G401.6 (cell line): ENCODE results near the gene RPA4.
"Not testable (repeated sequence)": the region's sequence is repeated elsewhere in the genome, so short reads cannot be mapped to it uniquely, and the experiment has no call there.

ENCODE experiments used
- FAIRE-seq: peaks from 2 replicates; lab custom pipeline; 2012; peaks lifted over from hg19 to GRCh38; lab: Jason Lieb, UNC

RPA4 gene, protein sequence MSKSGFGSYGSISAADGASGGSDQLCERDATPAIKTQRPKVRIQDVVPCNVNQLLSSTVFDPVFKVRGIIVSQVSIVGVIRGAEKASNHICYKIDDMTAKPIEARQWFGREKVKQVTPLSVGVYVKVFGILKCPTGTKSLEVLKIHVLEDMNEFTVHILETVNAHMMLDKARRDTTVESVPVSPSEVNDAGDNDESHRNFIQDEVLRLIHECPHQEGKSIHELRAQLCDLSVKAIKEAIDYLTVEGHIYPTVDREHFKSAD

DNA sequence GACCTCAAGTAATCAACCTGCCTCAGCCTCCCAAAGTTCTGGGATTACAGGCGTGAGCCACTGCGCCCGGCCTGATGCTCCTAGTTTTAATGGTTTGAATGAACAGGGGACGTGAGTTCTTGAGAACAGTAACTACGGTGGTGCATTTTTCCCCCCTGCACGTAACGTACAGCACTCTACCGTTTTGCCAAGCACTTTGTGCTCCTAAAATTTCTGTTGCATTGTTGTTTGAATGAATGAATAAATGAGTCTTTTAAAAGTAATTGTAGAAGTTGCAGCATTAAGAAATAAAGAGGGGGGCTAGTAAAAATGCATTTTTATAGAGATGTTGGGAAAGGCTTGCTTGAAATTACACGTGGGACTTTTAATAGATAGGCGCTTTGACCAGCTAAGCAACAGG is at the start of gene RPA4:
RPA4 (plus strand) TSS at position 301 of the 400 bp plus-strand sequence. CDS start 403 bp downstream, outside the sequence.
- no peak for FAIRE-seq

DNA sequence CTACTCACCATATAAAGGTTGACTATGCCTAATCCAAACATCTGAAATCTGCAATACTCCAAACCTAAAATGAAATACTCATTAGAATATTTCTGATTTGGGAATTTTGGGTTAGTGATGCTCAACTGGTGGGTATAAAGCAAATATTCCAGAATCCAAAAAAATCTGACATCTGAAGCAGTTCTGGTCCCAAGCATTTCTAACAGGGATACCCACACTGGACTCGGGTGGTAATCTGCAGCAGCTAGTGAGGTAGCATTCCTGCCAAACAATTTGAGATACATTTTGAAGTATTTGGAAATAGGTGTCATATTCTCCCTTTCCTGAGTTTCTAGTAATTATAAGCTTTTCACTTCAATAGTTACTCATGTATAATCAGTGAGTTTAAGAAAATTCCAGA is 49.6 kb upstream of the RPA4 start:
- no peak for FAIRE-seq

DNA sequence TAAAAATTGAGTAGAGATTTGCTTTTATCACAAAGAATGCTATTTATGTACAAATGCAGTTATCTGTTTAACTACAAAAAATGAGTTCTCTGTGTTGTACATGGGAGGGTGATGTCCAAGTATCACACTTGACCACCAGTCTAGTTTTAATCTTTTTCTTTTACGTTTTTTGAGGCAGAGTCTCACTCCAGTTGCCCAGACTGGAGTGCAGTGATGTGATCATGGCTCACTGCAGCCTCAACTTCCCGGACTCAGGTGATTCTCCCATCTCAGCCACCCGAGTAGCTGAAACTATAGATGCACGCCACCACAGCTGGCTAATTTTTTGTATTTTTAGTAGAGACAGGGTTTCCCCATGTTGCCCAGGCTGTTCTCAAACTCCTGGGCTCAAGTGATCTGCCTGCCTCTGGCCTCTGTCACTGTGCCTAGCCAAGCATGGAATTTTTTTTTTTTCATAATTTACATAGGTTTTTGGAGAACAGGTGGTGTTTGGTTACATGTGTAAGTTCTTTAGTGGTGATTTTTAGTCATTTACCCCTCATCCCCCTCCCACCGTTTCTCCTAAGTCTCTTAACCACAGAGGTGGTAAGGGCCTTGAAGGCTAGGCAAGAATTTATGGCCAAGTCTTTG is 47.9 kb upstream of the RPA4 start:
- no peak for FAIRE-seq

DNA sequence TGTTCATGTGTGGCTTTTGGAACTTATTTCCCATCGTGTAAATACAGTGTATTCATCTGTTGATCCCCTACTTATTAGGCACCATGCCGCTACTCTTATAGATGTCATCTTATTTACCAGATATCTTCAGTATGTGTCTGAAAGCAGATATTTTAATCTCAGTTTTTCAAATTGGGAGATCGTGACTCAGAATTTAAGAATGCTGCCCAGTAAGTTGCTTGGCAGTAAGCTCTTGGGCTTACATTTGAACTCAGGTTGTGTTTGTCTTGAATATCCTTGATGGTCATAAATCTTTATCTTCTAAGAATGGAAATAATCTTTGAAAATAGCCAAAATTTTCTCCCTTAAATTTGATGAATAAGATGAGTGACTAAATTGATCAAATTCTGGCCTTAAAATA is 45.9 kb upstream of the RPA4 start:
- no peak for FAIRE-seq

DNA sequence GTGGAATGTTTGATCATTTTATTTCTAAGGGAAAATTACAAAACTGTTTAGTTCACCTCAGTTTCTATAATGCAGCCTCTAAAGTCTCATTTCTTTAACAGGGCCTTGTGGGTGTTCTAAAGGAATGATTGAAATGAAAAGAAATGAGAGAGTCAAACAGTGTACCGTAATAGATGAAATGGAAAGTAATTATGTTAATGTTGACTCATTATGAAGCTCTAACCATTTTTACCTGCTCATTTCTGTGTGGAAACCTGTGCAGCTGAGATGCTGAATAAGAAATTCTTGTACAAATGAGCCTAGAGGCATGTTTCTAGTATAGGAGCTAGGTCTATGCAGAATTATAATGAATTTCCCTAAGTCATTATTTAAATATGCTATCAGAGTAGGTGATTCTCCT is 45.2 kb upstream of the RPA4 start:
- no peak for FAIRE-seq

DNA sequence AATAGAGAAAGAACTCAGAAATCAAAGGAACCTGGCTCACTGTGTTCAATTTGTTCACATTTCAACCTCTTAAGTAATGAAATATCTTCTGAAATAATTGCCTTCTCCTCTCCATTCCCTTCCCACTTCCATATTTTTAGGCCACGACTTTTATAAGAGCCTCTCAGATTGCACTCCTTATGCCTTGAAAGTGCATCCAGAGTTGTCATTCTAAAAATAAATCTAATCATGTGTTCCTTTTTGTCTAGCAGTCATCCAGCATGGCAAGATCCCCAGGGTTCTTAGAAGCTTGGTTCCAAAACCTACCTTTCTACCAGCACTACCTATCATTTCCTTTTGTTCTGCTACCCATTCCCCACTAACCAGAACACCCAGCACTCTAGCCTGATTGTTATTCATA is 42.4 kb upstream of the RPA4 start:
- no peak for FAIRE-seq

DNA sequence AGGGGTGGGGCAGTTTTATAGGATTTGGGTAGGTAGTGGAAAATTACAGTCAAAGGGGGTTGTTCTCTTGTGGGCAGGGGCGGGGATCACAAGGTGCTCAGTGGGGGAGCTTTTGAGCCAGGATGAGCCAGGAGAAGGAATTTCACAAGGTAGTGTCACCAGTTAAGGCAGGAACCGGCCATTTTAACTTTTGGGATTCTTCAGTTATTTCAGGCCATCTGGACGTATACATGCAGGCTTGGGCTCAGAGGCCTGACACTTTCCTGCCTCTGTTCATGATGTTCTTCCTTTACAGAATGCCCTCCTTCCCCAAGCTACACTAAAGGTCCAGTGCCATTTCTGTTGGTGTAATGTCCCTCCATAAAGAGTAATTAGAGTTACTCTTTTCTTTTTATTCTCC is 41.8 kb upstream of the RPA4 start:
- not testable (repeated sequence) for FAIRE-seq

DNA sequence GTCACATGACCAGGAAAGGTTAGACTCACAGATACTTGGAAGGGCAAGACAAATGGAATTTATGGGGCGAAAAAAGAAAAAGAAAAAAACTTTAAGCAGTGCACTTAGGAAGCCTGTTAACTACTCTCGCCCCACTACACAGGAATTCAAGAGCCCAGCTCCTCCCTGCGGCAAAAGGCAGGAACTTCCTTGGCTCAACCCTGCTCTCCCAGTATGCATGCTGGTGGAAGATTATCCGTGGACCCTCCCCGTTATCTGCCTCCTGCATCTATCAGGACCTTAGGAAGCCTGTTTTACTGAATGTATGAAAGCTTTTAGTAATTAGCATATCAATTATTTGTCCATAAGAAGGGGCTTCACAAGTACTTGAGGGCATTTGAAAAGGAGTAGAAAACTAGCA is 40.1 kb upstream of the RPA4 start:
- FAIRE-seq = no peak

DNA sequence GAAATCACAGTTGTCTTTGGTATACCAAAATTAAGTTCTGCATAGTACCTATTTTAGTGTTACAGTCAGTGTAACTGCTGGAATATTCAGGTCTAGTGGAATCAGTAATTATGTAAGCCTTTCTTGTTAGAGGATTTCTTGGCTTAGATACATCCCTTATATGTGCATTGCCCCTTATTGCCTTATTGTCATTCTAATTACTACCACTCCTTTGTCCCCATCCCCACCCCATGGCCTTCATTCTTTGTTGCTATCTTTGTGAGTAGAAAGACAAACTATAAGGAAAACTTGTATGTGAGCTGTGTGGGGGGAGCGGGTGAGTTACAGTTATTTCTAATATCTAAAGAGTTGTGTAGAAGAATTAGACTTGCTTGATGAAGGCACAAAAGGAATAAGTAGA is 36.9 kb upstream of the RPA4 start:
- FAIRE-seq = no peak

DNA sequence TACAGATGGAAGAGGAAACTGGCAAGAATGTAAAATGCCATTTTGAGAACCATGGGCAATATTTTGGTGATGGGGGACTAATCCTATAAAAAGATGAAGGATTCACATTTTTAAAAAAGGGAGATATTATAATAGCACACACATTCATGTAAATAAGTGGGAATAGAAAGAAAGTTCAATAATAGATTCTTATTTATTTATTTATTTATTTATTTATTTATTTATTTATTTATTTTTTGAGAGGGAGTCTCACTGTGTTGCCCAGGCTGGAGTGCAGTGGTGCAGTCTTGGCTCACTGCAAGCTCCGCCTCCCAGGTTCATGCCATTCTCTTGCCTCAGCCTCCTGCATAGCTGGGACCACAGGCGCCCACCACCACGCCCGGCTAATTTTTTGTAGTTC is 24.3 kb upstream of the RPA4 start:
- FAIRE-seq = not testable (repeated sequence)

DNA sequence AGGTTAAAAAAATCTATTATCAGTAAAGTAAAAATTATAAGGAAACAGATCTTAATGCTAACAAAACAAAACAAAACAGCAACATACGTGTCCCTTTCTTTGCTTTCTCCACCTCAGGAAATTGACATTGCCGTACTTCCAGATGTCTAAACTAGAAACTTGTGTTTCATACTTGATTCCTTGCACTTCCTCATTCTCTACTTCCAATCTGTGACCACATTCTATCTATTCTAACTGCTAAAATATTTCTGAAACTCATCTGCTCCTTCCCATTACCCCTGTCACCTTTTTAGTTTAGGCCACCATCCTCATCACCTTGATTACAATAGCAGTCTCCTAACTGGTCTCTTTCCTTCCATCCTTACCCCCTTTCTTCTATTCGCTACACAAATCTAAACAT is 22.5 kb upstream of the RPA4 start:
- no peak for FAIRE-seq

DNA sequence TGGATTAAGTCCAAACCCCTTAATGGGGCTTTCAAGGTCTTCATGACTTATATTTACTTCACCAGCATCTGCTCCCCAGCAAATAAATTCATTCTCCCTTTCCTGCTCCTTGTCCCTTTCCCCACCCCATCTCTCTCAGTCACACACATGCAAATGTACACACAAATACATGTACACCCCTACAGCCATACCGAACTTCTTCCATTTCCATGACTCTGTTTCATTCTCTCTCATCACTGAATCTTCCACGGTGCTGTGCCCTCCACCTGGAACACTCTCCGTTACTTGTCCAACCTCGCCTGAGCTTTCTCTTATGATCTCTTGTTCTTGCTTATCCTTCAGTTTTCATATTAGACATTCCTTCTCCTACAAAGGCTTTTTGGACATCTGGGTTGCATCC is 22.0 kb upstream of the RPA4 start:
- no peak for FAIRE-seq

DNA sequence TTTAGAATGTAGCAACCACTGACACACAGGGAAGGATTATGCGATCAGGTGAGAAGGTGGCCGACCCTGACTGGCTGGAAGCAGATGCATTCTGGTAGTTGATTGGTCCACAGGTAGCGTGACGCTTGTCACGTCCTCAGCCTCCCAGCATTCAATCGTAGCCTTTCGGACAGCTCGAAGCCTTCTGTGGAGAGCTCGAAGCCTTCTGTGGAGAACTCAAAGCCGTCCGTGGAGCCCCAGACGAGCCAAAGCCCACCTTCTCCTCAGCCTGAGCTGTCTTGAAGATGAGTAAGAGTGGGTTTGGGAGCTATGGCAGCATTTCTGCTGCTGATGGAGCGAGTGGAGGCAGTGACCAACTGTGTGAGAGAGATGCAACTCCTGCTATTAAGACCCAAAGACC is 319 bp downstream of the RPA4 start:
- no peak for FAIRE-seq

DNA sequence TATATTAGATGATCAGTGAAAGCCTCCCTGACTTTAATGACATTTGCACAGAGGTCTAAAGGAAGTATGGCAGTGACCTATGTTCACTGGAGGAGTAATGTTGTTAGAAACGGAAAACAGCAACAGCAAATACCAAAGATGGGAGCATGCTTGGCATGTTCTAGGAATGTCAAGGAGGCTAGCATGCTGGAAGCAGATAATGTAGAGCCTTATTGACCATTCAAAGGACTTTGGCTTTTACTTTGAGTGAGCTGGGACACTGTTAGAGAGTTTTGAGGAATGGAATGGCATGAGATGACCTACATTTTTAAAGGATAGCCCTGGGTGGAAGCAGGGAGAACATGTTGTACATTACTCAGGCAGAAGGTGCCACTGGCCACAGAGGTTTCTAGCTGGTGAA is 6.0 kb downstream of the RPA4 start:
- FAIRE-seq = no peak

DNA sequence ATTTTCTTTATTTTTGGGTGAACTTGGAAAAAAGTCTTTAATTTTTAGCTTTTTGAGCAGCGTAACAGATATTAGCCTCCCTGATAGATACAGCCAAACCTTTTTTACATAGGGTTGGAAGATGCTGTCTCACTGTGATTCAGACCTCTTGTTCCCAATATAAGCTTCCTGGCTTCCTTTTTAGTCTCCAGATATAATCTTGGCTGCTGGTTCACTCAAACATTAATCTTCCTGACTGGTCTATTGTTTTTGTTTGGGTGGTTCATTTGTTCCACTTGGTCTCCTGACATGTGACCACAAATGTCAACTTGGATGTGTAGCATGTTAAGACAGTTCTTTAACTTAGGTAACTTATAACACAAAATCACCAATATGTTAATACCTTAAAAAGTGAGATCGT is 23.0 kb downstream of the RPA4 start:
- no peak for FAIRE-seq

DNA sequence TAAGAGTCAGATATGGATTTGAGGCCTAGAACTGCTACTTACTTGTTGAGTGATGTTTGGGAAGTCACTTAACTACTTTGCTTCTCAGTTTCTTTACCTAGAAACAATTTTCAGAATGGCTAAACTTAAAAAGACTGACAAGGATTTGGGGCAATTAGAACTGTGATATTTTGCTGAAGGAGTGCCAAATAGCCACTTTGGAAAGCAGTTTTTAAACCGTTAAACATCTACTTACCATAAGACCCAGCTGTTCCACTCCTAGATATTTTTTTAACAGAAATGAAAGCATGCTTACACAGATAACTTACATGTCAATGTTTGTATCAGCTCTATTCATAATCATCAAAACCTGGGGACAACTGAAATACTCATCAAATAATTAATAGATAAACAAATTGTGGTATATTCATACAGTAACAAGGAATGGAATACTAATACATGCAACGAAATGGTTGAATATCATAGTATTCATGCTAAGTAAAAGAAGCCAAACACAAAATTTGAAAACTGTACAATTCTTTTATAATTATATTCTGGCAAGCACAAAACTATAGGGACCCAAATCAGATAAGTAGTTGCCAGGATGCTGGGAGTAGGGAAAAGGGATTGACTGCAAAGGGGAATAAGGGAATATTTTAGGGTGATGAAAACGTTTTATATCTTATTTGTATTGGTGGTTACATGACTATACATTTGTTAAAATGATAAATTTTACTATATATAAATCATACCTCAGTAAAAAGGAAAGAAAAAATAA is 24.0 kb downstream of the RPA4 start:
- no peak for FAIRE-seq

DNA sequence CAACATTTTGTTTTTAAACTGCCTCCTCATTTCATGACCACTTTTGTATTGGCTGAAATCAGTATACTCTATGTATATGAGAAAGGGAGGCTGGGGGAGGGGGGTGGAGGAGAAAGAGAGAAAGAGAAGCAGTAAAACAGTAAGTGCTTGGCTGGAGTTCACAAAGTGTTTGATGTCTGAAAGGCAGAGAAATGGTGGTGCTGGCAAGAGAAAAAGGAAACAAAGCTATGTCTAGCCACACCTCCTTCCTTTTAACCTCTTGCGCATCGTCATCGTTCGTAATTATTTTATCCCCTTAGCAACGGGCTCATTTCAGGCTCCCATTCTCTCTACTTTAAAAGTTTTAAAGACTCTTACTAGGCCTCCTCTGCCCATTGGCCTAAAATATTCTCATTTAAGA is 25.6 kb downstream of the RPA4 start:
- no peak for FAIRE-seq

DNA sequence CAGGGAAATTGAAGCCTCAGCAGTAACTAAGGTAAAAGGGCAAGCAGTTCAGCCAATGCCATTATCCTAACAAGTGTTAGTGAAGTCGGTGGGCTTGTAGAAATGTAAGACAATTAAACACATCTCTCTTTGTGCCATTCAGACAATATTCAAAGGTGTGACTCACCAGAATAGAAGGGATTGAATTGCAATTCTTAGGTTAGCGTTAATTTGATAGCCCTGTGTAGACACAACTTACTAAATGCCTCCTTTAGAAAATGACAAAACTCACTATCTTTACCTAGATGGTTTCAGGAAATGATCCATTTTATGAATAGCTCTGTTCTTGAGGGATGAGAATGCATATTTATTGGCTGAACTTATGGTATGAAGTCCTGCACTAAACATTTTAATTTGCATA is 35.2 kb downstream of the RPA4 start:
- FAIRE-seq = no peak

DNA sequence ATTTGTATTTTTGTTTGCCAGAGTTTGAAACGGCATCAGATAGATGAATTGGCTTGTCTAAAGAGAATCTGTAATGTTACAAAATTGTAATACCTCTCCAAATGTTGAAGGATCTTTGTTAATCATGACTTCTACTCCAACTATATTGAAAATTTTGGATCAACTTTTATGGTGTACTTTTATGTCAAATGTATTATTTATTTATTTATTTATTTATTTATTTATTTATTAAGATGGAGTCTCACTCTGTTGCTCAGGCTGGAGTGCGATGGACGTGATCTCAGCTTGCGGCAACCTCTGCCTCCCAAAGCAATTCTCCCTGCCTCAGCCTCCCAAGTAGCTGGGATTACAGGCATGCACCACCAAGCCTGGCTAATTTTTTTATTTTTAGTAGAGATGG is 36.0 kb downstream of the RPA4 start:
- FAIRE-seq = no peak

DNA sequence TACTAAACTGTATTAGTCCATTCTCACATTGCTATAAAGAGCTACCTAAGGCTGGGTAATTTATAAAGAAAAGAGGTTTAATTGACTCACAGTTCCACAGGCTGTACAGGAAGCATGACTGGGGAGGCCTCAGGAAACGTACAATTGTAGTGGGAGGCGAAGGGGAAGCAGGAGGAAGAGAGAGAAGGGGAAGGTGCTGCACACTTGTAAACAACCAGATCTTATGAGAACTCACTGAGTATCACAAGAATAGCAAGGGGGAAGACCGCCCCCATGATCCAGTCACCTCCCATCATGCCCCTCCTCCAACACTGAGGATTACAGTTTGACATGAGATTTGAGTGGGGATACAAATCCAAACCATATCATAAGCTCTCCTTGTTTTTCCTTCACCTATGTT is 40.9 kb downstream of the RPA4 start:
- FAIRE-seq = no peak

DNA sequence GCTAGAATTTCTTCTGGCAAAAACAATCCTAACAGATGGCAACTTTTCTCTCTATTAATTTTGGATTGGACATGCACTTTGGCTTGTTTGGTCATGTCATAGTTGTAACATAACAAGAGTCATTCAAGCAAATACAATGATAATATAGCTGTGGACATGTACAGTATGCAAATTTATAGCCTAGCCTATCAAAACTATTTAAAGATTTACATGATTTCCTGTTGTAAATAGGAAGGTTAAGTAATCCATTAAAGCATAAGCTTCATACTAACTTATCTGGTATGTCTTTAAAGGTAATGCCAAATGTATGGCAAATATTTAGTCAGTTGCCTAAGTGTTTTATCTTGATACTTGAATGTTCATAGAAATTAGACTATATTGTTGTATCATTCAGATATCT is 45.3 kb downstream of the RPA4 start:
- FAIRE-seq = no peak
